Fibroblast of gingiva (primary cell): Measurements from ENCODE around the gene TNS4.
A peak's percentile ranks its signal among the peaks of the same experiment; 100 is the strongest.

Experiments used
- DNase-seq: peaks from one replicate; pipeline ENCODE4 v3.0.0-alpha.2; 2011; ENCODE audit warnings: low read depth

Gene TNS4

DNA sequence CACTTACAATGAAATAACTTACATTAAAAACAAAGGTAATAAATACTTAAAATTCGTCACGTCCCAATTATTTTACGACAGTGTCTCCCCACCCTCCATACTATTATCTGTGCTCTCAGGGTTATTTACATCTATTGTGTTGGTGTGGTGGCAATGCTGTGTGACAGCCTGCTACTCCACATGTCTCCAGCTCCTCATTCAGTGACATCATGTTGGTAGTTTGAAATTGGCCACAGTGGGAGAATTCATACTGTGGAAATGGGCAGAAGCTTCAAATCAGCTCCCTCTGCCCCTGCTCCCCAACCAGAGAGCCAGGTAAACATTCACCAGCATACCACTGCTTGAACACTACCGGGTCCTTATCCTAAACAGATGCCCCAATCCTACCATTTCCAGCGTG, 6.3 kb downstream of the TNS4 start:
- DNase-seq = no peak

DNA sequence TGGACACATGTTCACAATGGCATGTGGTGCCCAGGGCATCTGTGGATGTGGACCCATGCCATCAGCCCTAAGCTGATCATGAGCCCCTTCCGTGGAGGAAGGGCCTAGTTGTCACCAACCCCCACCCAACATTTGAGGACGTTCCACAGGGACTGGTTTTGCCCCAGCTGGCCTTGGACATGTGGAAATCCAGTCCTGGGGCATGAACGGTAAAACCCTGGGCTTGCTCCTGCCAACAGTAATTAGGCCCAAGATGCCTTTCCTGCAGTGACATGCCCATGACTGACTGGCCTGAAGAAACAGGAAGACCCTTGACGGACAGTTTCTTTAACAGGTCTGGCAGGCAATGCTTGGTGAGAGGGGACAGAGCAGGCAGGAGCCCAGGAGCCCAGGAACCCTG, 7.7 kb downstream of the TNS4 start:
- DNase-seq = no peak

DNA sequence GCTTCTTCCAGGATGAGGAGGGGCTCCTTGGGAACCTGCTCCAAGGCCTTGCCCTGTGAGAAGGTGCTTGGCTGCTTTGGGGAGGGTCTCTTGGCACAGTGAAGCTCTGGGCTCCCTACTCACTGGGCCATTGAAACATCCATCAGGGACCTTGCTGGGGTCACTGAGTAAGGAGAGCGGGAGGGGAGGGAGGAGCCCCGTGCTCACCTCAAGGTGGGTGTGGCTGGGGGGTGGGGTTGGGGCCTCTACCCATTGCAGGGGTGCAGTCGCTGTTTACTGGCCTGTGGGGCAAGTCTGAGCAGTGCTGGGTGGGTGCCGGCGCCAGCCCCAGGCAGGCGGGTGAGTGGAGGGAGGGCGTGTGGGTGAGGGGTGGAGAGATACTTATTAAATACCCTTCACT, 9.9 kb downstream of the TNS4 start:
- DNase-seq = no peak

DNA sequence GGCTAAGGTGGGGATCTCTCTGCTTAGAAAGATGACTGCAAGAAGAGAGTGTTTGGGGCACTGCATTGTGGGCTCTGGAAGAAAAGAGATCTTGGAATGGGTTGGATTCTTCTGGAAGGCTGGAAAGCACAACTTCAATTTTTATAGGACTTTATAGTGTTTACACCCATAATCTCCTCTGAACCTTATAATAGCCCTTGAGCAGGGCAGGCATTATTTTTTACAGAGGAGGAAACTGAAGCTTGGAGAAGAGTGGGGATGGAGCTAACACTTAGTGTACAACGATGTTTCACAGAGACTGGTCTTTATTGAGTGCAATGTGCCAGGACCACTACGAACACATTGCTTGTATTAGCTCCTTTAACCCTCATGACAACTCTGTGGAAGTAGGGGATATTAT, 10.4 kb downstream of the TNS4 start:
- no peak for DNase-seq

DNA sequence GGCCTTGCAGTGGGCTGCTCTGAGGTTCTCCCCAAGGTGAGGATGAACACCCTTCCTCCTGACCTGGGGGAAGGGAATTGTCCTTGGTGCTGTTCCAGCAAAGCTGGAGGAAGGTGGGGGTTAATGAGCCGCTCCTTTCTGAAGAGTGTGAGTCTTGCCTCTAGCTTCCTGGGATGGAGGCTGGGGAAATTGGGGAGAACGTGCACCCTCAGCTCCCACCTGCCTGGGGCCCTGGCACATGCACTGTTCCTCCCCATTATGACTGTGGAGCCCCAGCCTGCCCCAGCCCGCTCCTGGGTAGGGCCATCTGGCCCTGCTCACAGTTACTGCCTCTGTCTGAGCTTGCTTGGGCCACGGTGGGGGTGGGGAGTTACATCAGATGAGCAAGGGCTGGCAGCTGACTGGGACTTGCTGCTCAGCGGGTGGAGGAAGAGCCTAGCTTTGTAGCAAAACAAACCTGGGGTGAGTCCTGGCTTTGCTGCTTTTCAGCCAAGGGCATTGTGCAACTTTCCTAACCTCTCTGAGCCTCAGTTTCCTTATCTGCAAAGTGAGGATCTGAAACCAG, 11.1 kb downstream of the TNS4 start:
- DNase-seq = peak; percentile 71

DNA sequence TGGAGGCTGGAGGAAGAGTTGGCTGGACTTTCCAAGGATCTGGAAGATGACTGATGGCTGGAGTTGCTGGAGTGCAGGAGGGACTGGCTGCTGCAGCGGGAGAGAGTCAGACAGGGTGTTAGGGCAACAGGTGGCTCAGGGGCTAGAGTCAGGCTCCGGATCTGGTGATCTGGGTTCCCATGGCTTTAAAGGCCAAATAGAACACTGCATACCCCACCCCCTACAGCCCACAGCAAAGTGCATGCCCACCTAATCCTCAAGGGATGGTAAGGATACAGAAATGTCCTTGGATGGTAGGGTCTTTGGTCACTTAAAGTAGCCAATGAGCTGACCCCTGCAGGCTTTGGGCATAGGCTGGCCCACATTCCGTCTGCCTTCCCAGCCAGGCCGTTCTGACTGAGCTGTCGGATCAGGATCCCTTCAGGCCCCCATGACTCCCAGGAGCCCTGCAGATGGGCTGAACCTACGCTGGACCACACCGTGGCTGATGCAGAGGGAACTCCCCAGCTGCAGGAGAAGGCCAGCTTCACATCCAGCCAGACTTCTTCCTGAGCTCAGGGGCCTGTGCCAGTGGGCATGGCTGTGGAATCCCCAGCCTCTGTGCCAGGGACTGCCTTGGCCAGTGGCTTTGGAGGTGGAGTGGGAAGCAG, 13.9 kb downstream of the TNS4 start:
- DNase-seq = peak; percentile 51

DNA sequence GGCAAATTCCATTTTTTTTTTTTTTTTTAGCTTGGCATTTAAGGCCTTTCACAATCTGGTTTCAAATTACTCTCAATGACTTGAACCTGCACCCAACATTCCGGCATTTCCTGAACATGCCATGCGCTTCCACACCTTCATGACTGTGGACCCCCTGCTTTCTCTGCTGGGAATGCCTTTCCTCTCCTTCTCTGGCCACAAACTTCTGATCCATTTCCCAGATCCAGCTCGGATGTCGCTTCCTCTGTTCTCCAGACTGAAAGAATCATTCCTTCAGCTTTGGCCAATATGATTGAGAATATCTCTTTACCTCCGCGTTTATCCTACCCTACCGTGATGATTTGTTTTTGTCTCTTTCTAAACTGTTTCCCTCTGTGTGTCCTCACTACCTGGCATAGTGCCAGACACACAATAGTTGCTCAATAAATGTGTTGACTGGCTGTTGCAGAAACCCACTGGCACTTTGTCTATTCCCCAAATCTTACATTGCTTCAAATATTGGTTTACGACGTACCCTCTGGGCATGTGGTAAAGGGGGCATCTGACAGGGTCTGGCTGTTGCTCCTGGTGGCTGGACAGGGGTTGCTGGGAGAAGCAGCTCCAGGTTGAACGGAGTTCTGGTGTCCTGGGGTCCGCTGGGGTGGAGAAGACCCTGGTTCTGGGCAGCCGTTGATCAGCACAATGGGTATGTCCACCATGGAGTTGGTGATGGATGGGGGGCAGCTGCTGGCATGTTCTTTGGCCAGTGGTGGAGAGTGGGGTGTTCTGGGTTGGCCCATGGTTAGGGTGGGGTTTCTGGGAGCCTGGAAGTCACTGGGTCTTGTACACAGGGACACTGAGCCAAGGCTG, 14.7 kb downstream of the TNS4 start:
- peak; percentile 95 for DNase-seq

DNA sequence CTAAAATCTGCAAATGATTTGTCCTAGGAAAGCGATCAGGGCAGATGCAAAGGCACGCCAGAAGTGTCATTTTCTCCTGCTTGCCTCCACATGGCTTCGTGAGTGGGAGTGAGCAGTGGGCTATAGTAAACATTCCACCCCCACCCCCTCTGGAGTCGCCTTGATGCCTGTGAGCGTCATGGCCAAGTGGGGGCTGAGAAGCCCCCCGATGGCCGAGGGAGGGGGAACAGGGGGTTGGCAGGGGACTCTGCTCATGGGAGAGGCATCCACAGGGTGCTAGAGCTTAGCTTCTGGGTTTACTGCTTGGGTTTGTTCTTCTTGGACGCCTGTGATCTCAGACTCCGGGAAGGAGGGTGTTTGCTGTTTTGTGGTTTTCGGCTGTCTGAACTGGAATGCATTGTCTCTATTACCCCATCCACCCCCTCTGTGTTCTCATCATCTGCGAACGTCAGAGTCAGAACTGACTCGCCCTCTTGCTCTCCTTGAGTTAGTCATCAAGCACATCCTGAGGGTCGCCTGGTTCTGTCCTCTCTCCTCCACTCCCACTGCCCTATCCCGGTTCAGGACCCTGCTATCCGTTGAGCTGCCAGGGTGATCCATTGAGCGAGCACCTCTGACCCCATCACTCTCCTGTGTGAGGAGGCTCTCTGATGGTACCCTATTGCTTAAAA, 15.4 kb downstream of the TNS4 start:
- peak; percentile 99 for DNase-seq

DNA sequence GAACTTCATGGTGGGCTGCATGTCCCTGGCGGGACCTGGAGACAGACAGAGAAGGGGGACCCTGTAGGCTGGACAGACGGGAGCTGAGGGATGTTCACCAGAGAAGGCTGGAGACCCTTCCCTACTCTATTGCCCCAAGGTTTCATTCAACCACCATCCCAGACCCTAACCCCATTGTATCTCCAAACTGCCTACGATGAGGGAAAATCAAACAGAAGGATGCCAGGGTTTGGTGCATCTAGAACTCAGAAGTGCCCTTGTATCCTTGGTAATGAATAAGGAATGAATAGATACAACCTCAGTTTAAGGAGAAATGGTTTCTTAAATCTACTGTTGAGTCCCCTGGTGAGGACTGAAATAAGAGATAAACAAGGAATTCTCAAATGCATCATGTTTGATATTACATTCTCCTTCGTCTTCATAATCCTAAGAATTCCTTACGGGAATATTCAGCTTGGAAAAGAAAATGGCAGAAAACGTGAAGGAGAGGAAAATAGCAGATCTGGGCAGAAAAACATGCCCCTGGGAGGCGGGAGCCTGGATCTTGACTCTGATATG, 16.4 kb downstream of the TNS4 start:
- no peak for DNase-seq

DNA sequence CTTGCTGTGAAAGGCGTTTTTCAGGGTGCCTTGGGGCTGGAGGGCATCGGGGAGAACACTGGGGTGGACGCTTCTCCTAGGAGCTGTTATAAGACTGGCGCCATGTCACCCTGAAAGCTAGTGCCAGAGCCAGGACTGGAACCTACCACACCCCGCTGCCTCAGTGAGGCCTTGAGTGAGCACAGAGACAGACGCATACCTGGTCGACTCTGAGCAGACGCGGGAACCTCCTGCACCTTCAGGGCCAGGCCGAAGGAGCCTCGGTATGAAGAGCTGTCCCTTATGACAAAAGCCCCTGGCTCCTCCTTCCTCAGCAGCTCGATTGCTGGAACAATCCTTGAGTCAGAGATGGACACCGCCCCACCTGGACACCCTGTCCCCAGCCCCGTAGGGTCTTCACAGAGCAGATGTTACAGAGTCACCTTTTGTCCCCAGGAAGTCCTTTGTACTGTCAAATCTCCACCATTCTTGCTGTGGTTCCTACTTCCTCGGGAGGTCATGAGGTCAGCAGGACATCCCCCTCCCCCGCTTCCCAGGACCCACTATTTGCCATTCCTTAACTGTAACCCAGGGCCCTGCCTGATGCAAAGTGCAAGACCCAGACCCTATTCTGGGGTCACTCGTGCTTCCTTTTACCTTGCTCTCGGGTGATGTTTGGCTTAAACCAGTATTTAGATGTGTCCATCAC, 17.0 kb downstream of the TNS4 start:
- no peak for DNase-seq

DNA sequence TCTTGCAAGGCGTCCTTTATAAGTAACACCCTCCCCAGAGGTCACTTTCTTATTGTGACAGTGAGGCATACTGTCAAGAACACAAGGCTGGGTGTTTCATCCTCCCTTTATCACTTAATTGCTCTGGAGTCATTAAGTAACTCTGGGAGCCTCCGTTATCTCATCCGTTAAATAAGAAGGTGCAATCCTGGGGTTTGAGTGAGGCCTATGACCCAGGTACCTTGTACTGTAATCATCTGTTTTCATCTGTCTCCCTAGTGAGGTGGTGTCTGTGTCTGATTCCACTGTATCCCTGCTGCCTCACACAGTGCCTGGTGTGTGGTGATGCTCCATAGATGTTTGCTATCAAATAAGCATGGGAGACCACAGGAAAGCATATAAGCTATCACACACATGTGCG, 17.7 kb downstream of the TNS4 start:
- no peak for DNase-seq

DNA sequence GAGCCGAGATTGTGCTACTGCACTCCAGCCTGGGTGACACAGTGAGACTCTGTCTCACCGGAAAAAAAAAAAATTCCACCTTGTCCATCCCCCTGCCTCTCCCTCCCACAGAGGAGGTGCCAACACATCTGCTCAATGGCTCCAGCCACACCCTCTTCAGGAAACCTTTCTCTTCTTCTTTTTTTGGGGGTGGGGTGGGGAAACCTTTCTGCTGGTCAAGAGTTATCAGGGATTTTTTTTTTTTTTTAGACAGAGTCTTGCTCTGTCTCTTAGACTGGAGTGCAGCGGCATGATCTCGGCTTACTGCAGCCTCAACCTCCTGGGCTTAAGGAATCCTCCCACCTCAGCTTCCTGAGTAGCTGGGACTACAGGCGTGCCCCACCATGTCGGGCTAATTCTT, 18.7 kb downstream of the TNS4 start:
- DNase-seq = no peak

DNA sequence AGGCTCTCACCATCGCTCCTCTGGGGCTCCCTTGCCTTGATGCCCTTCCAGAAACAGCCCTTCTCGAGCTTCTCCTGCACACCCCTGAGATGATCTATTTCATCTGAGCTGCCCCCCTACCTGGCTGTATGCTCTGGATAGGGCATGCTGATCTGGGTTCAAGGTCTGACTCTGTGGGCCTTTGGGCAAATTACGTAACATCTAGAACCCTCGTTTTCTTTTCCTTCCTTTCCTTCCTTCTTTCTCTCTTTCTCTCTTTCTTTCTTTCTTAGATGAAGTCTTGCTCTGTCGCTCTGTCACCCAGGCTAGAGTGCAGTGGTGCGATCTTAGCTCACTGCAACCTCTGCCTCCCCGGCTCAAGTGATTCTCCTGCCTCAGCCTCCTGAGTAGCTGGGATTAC, 20.3 kb downstream of the TNS4 start:
- DNase-seq = no peak

DNA sequence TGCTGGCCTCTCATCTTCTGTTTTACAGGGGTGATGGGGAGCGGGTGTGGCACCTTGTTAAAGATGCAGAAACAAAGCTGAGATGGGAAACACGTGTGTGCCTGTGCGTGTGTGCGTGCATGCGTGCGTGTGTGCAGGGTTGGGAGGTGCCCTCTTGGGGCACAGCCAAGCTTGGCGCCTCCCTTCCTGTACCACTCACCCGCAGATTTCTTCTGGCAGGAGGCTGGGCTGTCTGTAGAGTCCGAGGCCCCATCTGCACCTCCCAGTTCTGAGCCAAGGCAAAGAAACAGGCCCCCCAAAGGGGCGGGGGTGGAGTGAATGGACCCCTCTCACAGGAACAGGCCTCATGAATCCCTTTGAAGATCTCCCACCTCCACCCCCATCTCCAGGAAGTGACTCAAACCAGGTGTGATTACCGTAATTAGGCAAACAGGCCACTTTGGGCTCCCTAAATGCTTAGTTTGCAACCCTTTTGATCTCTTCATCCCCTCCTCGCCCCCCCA, 20.9 kb downstream of the TNS4 start:
- peak; percentile 69 for DNase-seq

DNA sequence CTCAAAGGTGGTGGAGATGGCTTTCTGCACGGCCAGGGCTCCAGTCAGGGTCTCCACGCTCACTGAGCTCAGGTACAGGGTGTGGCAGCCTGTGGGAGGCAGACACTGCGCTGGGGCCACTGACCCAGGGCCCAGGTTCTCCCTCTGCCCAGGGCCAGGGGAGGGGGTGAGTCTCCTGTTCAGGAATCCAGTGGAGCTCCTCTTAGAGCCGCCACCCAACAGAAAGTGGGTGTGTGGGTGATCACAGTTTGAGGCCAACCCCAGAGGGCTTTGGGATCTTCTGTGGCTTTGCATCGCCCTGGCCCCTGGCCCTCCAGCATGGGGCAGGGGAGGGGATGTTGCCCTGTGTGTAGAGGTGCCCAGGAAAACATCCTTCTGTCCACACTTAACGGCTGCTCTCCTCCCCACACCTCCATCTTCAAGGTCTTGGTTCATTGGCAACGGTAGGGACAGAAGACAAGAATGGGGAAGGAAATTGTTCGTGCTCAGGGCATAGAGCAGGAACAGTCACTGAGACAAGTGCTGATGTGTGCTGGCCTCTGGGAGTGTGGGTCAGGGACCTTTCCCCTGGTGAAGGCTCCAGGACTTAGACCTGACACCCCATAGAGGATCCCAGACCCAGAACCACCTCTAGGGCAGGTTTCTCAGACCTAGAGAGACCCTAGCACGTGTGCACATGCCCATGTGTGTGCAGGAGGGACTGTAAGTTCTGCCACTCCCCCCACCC, 21.5 kb downstream of the TNS4 start:
- no peak for DNase-seq

DNA sequence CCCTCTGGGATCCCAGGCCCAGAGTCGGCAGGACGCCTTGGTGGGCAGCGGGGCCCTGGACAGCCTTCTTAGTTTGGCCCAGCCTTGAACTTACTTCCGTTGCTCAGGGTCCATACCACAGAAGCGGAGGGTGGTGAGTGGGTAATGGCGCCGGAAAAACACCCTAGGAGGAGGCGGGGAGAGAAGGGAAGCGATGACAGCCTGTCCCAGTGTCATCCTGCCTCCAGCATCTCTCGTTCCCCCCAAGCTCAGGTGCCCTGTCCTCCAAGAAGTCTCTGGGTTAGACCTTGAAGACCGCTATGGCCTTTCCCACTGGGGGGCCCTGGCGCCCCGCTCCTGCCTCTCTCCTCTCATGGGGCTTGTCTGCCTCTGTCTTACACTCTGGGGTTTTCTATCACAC, 22.9 kb downstream of the TNS4 start:
- no peak for DNase-seq

DNA sequence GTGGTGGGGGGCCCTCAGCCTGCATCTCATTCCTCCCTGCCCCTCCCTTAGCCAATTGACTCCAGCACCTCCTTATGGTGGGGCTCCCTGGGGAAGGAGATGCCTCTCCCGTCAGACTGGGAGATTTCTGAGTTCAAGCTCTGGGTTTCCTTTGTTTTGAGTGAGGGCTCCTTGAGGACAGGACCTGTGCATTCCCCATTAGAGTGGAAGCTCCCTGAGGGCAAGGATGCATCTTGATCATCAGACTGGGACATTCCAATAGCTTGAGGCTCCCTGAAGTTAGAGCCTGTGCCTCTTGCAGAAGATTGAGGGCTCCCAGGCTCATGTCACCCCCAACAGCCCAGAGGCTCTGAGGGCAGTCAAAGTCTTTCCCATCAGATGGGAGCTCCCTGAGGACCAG, 23.6 kb downstream of the TNS4 start:
- DNase-seq = no peak

DNA sequence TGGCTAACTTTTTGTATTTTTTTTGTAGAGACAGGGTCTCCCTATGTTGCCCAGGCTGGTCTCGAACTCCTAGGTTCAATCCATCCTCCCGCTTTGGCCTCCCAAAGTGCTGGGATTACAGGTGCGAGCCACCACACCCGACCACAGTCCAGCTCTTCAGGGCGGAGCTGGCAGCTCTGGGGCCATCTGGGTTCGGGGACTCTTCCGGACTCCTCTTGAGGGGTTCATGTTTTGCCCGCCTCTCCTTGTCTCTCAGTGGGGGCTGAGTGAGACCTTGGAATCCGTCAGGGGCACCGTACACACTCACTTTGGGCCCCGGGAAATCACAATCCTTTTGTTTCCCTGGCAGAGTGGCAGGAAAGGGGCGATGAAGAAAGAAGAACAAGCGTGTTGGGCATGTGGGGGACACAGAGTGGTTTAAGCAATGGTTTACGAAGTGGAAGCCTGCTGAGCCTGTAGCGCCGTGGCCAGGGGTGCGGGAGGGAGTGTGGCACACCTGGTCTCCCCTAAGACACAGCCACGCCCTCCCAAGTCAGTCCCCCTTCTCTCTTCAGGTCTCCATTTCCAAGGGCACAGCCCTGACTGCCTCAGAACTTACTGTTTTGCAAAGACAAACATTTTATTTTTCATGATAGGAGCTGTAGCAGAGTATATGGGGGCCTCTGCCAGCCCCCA, 26.1 kb downstream of the TNS4 start:
- no peak for DNase-seq

DNA sequence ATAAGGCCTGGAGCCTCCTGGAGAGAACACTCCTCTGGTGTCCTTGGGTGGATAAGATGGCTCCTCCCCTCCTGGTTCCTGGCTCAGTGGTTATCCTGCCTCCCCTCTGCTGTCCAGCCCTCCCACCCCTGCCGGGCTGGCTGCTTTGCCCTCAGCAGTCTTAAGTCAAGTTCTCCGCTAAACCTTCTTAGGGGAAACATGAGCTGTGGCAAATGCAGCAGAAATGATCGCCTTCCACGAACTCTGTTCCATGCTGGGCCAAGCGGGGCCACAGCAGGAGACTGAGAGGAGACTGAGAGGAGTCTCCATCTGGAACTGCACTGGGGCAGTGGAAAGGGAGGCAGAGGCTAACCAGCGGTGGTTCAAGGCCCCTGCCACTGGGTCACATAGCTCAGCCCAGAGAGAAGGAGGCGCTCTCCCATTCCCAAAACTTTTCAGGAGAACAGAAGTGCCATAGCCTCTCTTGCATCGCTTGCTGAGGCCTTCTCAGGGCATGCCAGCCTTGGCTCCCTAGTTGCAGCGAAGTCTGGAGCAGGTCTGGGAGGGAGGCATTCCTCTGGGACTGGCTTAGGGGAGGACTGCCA, 26.9 kb downstream of the TNS4 start:
- DNase-seq = peak; percentile 37
